GM23248 (cell line): ENCODE measurements around the gene PPIG. TPM values are rescaled to one million over a fixed set of nuclear protein-coding genes. Genes with fewer than 3 reads are reported as not detected.

Experiments used
- DNase-seq: peaks from one replicate; pipeline ENCODE4 v3.0.0-alpha.2; 2015
- H2AFZ ChIP-seq: fragments of 200-600 bp; sonication (generic); 2 replicates; pipeline ENCODE4 v1.6.1; 2016; ENCODE audit warnings: antibody characterized with exemption
- H3F3A ChIP-seq: fragments of 200-600 bp; sonication (generic); 2 replicates; pipeline ENCODE4 v1.6.1; 2016; ENCODE audit warnings: mild to moderate bottlenecking, antibody characterized with exemption, mixed run types; ENCODE audit not compliant: insufficient read depth
- H3K27ac ChIP-seq: fragments of 200-600 bp; sonication (generic); 2 replicates; pipeline ENCODE4 v1.5.1; 2016; ENCODE audit warnings: mild to moderate bottlenecking
- H3K27me3 ChIP-seq: fragments of 200-600 bp; sonication (generic); replicated peaks from 2 replicates; pipeline ENCODE4 v1.6.1; 2016; ENCODE audit warnings: mild to moderate bottlenecking; ENCODE audit not compliant: insufficient read depth
- H3K36me3 ChIP-seq: fragments of 200-600 bp; sonication (generic); 2 replicates; pipeline ENCODE4 v1.6.1; 2016; ENCODE audit warnings: low read depth, mild to moderate bottlenecking
- H3K4me1 ChIP-seq: fragments of 200-600 bp; sonication (generic); 2 replicates; pipeline ENCODE4 v1.6.1; 2016; ENCODE audit warnings: mild to moderate bottlenecking; ENCODE audit not compliant: insufficient read depth
- H3K4me2 ChIP-seq: fragments of 200-600 bp; sonication (generic); one replicate; pipeline ENCODE4 v1.6.1; 2016; ENCODE audit warnings: mild to moderate bottlenecking; ENCODE audit not compliant: unreplicated experiment
- H3K4me3 ChIP-seq: fragments of 200-600 bp; sonication (generic); 2 replicates; pipeline ENCODE4 v1.5.1; 2016; ENCODE audit warnings: mild to moderate bottlenecking
- H3K79me2 ChIP-seq: fragments of 200-600 bp; sonication (generic); 2 replicates; pipeline ENCODE4 v1.6.1; 2016; ENCODE audit warnings: mild to moderate bottlenecking; ENCODE audit not compliant: insufficient read depth
- H3K9ac ChIP-seq: fragments of 200-600 bp; sonication (generic); 2 replicates; pipeline ENCODE4 v1.6.1; 2016; ENCODE audit warnings: mild to moderate bottlenecking
- H3K9me2 ChIP-seq: fragments of 200-600 bp; sonication (generic); 2 replicates; pipeline ENCODE4 v1.6.1; 2016; ENCODE audit warnings: mixed run types, mild to moderate bottlenecking, moderate library complexity; ENCODE audit not compliant: insufficient read depth
- H3K9me3 ChIP-seq: fragments of 200-600 bp; sonication (generic); one replicate; pipeline ENCODE4 v1.6.1; 2017; ENCODE audit warnings: low read depth
- H4K20me1 ChIP-seq: fragments of 200-600 bp; sonication (generic); 2 replicates; pipeline ENCODE4 v1.6.0; 2016; ENCODE audit not compliant: insufficient read depth
- EZH2 ChIP-seq: fragments of 200-600 bp; sonication (generic); IDR thresholded peaks from 2 replicates; pipeline ENCODE4 v1.6.1; 2018; ENCODE audit warnings: antibody characterized with exemption, mild to moderate bottlenecking; ENCODE audit not compliant: insufficient read depth, poor library complexity, severe bottlenecking
- EZH2phosphoT487 ChIP-seq: fragments of 200-600 bp; sonication (generic); IDR thresholded peaks from 2 replicates; pipeline ENCODE4 v1.6.1; 2018; ENCODE audit warnings: antibody characterized with exemption, moderate library complexity, mild to moderate bottlenecking, low read depth; ENCODE audit not compliant: insufficient read depth
- WGBS, 2 experiments: methylation state at CpG; one replicate each; pipeline ENCODE4 v1.1.6; 2015 to 2017; ENCODE audit warnings: low lambda C conversion rate in 2 of 2, low coverage in 1 of 2; ENCODE audit errors: missing lambda C conversion rate in 2 of 2; 5-methylcytosine and 5-hydroxymethylcytosine counted together
- in situ Hi-C: fragments of 300-500 bp; cut with MboI; formaldehyde crosslinking; loops from 2 replicates; pipeline ENCODE4 v1.15.0; 2020
- polyA plus RNA-seq: library from polyadenylated mRNA; unstranded; fragments of >200 nt; fragmentation: Nextera tagmentation; extraction: Ambion mirVana; gene quantifications from 2 replicates; pipeline ENCODE4 v1.2.1, GENCODE V29; 2016
- total RNA-seq: library from RNA; depleted of rRNA; stranded (reverse); fragments of >200 nt; shearing (Covaris generic); gene quantifications from 2 replicates; pipeline ENCODE4 v1.2.3, GENCODE V29; 2014

Gene PPIG
- total and polyA plus RNA-seq, 2 experiments from 2014 or later: 23.0 to 51.3 TPM

DNA sequence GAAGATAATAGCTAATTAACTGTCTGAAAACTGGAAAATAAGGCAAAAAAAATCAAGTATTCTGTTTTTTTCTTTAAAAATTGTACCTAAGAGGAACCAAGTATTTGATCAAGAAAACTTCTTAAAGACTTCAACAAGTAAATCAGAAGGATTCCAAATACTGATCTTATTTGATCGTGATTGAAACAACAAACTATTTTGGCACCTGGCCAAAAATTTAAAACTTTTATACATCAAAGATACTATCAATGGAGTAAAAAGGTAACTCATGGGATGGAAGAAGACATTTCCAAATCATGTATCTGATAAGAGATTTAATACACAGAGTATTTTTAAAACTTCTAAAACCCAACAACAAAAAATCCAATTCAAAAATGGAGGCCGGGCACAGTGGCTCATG, 63.3 kb downstream of the PPIG start:
- Histone ChIP-seq H4K20me1 (no peaks in the 10 kb centered on the region), H3F3A (no peaks in the 10 kb centered on the region), H3K27me3 (no peaks in the 10 kb centered on the region), H3K4me2 (no peak overlapping the region), H3K27ac (no peak overlapping the region), H3K9ac (no peak overlapping the region), H3K9me2 (no peaks in the 10 kb centered on the region; the same call in 1 of the 2 replicates), H3K9me3 (no peaks in the 10 kb centered on the region), H3K79me2 (no peaks in the 10 kb centered on the region), H3K4me3 (no peak overlapping the region), H3K36me3 (no peaks in the 10 kb centered on the region), H2AFZ (no peak overlapping the region), H3K4me1 (no peaks in the 10 kb centered on the region)
- WGBS, 2 experiments: 96 to 97% methylated on average over 2 of the region's 2 CpGs
- TF ChIP-seq EZH2phosphoT487 (no peak), EZH2 (no peak)
- DNase-seq: no peak
- in situ Hi-C loops: no loop called here

DNA sequence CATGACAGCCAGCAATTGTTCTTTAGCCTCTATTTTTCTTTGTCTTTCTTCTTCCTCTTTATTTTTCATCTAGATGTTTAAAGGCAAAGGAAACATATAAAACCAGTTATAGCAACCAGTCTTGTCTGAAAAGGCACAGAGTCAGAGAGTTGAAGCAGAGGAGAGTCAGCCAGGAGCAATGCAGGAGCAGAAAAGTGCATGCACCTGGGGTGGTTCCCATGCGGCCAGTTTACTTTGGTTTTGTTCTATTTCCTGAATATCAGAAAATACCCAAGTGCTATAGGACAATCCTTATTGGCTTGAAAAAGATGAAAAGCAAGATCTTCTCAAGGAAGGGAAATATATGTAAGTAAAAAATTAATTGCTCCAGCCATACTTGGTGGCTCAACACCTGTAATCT, 65.1 kb downstream of the PPIG start:
- Histone ChIP-seq H3K9me3 (no peaks in the 10 kb centered on the region), H4K20me1 (no peaks in the 10 kb centered on the region), H3K27me3 (no peaks in the 10 kb centered on the region), H3K79me2 (no peaks in the 10 kb centered on the region), H3K4me1 (no peaks in the 10 kb centered on the region), H3K36me3 (no peaks in the 10 kb centered on the region), H3K4me2 (no peak overlapping the region), H2AFZ (no peak overlapping the region), H3K9ac (no peak overlapping the region), H3K27ac (no peak overlapping the region), H3K9me2 (no peaks in the 10 kb centered on the region; the same call in 1 of the 2 replicates), H3K4me3 (no peak overlapping the region), H3F3A (no peaks in the 10 kb centered on the region)
- in situ Hi-C loops: no loop called here
- DNase-seq: no peak
- WGBS, 2 experiments: 95 to 100% methylated on average over 1 of the region's 1 CpG
- no peak for TF ChIP-seq EZH2
- no peak for TF ChIP-seq EZH2phosphoT487

DNA sequence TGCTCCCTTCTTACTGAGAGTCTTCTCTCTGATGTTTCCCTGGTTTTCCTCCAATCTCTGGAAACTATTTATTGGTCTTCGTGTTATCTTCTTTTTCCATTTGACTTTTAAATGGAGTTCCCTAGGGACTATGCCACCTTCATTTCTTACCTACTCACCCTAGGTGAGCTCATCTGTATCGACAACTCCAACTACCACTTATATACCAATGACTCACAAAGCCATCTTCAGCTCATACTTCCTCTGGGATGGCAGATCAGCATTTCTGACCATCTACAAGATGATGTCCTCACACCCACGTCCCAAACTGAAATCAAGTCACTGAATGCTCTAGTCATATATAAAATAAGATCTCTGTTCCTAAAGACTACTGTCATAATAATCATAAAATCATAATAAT, 69.5 kb downstream of the PPIG start:
- no peak for DNase-seq
- H3K9ac ChIP-seq: no peak overlapping the region
- no peaks in the 10 kb centered on the region for H3K4me1 ChIP-seq
- H3K79me2 ChIP-seq: no peaks in the 10 kb centered on the region
- no peaks in the 10 kb centered on the region for H3F3A ChIP-seq
- TF ChIP-seq EZH2 (no peak), EZH2phosphoT487 (no peak)
- H3K4me3 ChIP-seq: no peak overlapping the region
- no peaks in the 10 kb centered on the region for H3K9me2 ChIP-seq
- H2AFZ ChIP-seq: no peak overlapping the region
- WGBS, 2 experiments: 66 to 76% methylated on average over 3 of the region's 3 CpGs
- H3K9me3 ChIP-seq: no peaks in the 10 kb centered on the region
- H3K4me2 ChIP-seq: no peak overlapping the region
- no peaks in the 10 kb centered on the region for H4K20me1 ChIP-seq
- H3K27ac ChIP-seq: no peak overlapping the region
- no peaks in the 10 kb centered on the region for H3K27me3 ChIP-seq
- in situ Hi-C loops: no loop called here
- no peaks in the 10 kb centered on the region for H3K36me3 ChIP-seq

DNA sequence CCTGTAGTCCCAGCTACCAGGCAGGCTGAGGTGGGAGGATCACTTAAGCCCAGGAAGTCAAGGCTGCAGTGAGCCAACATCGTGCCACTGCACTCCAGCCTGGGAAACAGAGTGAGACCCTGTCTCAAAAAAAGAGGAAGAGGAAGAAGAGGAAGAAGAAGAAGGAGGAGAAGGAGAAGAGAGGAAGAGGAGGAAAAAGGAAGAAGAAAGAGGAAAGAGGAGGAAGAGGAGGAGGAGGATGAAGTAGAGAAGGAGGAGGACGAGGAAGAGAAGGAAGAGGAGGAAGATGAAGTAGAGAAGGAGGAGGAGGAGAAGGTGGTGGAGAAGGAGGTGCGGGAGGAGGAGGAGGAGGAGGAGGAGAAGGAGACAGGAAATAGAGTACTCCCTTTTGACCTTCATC, 72.0 kb downstream of the PPIG start:
- WGBS, 2 experiments: 45 to 68% methylated on average over 3 of the region's 3 CpGs
- in situ Hi-C loops: no loop called here
- Histone ChIP-seq H3K79me2 (no peaks in the 10 kb centered on the region), H3K27ac (no peak overlapping the region), H3K9me3 (no peaks in the 10 kb centered on the region), H3K9ac (no peak overlapping the region), H3K4me3 (no peak overlapping the region), H3K27me3 (no peaks in the 10 kb centered on the region), H2AFZ (no peak overlapping the region), H3K9me2 (no peaks in the 10 kb centered on the region), H3K4me2 (no peak overlapping the region), H4K20me1 (no peaks in the 10 kb centered on the region), H3F3A (no peaks in the 10 kb centered on the region), H3K36me3 (no peaks in the 10 kb centered on the region), H3K4me1 (no peaks in the 10 kb centered on the region)
- no peak for DNase-seq
- no peak for TF ChIP-seq EZH2phosphoT487
- TF ChIP-seq EZH2: no peak

DNA sequence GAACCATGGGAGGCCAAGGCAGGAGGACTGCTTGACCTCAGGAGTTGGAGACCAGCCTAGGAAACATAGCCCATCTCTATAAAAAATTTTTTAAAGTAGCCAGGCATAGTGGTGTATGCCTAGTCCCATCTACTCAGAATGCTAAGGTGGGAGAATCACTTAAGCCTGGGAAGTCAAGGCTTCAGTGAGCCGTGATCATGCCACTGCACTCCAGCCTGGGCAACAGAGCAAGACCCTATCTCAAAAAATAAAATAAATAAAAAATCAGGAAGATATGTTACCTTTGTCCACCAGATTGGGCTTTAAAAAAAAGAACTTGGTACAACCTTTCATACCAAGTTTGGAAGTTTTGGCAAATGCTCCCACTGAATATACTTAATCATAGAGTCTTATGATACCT, 74.7 kb downstream of the PPIG start:
- 96 to 100% methylated on average over 1 of the region's 1 CpG for WGBS, 2 experiments
- TF ChIP-seq EZH2: no peak
- no peak for TF ChIP-seq EZH2phosphoT487
- H2AFZ ChIP-seq: no peak overlapping the region
- H3K4me1 ChIP-seq: no peaks in the 10 kb centered on the region
- H3K4me2 ChIP-seq: no peak overlapping the region
- no peak overlapping the region for H3K9ac ChIP-seq
- no peaks in the 10 kb centered on the region for H3K9me2 ChIP-seq
- no peaks in the 10 kb centered on the region for H3F3A ChIP-seq
- H3K79me2 ChIP-seq: no peaks in the 10 kb centered on the region
- H4K20me1 ChIP-seq: no peaks in the 10 kb centered on the region
- no peak overlapping the region for H3K27ac ChIP-seq
- in situ Hi-C loops: no loop called here
- DNase-seq: no peak
- H3K36me3 ChIP-seq: no peaks in the 10 kb centered on the region
- H3K4me3 ChIP-seq: no peak overlapping the region
- no peaks in the 10 kb centered on the region for H3K9me3 ChIP-seq
- no peaks in the 10 kb centered on the region for H3K27me3 ChIP-seq
